Stimulated activated CD4-positive, alpha-beta T cell treated with anti-CD3 and anti-CD28 coated beads, Interleukin-12 subunit alpha, Interleukin-12 subunit beta, amount 100 ng/mL, for 4 hours (primary cell): Measurements from ENCODE around the gene AK4.

ENCODE experiments used
- DNase-seq: peaks from one replicate; pipeline ENCODE4 v3.0.0-alpha.2; 2020

Gene AK4

DNA sequence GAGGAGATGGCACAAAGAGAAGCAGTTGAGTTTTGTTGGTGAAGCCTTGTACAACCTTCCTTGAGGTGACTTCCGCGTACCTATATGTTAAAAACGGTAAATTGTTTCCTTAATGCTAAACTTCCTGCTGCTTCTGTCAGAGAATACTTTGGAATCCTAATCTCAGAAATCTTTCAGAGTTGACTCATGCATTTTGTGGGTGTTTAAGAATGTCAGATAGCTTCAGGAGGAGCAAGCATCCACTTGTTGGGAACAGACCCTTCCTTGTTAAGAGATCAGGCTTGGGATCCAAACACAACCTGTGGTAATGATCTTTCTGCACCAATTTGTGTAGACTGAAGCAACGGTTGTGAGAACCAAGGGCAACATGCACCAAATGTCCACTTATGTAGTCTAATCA, 29.5 kb downstream of the AK4 start:
- no peak for DNase-seq

- no peak for DNase-seq
These were observed 30.2 kb downstream of the AK4 start for GRCh38 chr1:65178235-65178634.

DNA sequence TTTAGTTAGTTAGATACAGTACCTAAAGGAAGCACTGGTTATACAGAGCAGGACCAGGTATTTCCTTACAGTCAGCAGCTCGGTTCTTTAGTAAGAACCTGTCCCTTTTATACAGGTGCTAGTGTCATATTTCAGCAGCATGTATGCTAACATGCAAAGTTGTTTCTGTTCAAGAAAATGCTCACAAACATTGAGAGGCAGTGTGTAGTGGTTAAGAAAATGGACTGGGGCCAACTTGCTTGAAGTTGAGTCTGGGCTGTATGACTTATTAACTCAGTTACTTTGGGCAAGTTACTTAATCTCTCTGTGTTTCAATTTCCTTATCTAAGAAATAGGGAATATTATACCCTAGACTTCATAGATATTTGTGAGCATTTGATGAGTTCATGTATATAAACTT, 31.1 kb downstream of the AK4 start:
- no peak for DNase-seq

DNA sequence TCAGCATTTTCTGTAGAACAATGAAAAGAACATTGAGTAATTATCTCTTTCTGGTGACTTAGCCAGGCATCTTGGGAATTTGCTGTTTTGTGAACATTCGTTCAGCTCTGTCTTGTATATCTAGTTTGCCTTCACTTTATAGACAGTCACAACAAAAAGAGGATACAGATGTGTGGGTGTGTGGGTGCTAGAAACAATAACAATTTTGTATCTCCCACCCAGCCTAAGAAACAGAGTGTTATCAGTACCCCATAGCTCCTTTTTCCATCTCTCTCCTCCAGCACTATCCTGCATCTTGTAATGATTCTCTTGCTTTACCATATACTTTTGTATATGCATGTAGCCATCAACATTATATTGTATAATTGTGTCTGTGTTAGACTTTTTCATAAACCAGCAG, 33.0 kb downstream of the AK4 start:
- no peak for DNase-seq

DNA sequence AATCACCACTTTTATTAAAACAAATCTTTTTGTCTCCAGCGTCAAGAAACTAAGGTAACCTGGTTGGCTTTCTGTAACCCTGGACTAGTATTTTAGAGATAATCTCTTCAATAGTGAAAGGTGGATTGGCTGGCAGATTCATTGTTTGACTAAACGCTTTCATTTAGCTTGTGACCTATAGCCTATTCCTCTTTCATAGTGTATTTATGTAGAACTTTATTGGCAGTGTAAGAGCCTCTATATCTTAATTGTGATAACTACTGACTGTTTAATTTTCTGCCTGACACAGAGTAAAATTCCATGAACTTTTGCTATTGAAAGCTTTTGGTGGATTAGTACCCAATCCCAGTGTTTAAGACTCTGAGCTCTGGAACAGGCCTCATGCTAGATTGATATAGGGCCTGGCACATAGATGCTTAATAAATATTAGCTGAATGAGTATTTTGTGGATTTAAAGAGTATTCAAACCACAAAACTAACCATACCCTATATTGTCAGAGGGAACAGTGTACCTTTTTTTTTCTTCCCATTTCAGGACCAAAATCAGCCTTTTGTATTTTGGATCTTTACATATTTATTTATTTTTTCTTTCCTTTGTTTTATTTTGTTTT, 34.8 kb downstream of the AK4 start:
- no peak for DNase-seq

GRCh38 chr1:65189576-65190115, 41.6 kb downstream of the AK4 start:
- no peak for DNase-seq

- no peak for DNase-seq
These were observed 42.2 kb downstream of the AK4 start for GRCh38 chr1:65190229-65190628.

DNA sequence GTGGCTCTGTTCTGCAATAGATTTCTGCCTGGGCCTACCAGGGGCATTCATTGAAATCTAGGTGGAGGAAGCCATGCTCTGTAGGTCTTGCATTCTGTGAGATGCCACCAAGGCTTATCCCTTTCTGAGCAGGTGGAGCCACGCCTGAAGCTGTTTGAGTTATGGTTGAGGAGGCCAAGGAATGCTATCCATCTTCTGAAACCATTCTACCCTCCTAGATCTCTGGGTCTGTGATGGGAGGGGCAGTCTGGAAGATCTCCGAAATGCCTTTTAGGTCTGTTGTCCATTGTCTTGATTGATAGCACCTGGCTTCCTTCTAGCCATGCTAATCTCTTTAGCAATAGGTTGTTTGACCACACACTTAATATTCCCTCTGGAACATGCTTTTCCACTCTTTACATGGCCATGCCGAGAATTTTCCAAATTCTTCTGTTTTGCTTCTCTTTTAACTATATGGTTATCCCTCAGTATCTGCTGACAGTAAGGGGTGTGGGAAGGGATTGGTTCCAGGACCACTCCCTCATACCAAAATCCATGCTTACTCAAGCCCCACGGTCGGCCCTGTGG, 45.2 kb downstream of the AK4 start:
- DNase-seq: no peak

DNA sequence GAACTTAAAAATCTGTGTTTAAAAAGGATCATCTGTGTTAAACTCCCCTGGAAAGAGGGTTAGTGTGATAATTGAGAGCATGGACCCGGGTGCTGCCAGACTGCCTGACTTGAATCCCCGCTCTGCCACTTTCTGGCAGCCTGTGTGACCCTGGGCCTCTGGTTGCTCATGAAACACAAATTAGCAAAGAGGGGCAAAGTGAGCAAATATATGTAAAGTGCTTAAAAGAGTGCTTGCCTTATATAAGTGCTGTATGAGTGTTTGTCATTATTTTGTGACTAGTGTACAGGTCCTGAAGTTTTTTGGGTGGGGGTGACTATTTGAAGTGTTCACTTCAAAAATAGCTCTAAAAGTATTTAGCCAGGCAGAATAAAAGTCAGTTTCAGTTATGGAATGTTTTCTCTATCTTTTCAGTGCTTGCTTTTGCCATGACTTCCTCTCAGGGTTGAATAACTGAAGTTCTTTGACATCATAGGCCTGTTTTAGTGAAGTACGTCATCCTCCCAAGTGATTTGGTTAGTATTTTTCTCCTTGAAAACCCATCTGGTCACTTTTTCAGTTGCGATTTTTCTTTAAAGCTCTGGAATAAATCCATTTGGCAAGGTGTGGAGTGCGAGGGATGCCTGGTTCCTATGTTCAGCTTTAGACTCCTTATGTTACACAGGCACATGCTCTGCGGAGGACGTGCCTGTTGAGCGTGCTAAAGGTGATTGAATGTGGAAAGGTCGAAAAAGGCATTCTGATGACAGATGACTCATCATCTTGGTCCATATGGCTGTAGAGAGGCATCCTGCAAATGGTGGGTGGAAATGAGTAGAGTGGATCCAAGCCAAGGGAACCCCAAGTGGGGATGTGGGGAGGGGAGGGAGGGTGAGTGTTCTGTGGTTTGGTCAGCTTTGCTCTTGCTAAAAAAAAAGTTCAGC, 47.8 kb downstream of the AK4 start:
- DNase-seq: no peak

- no peak for DNase-seq
These were observed 48.9 kb downstream of the AK4 start for GRCh38 chr1:65196926-65197325.

- DNase-seq: no peak
These were observed 49.6 kb downstream of the AK4 start for GRCh38 chr1:65197636-65198035.

GRCh38 chr1:65198096-65198495, 50.1 kb downstream of the AK4 start:
- DNase-seq: no peak

GRCh38 chr1:65200411-65200810, 52.4 kb downstream of the AK4 start:
- DNase-seq: no peak

DNA sequence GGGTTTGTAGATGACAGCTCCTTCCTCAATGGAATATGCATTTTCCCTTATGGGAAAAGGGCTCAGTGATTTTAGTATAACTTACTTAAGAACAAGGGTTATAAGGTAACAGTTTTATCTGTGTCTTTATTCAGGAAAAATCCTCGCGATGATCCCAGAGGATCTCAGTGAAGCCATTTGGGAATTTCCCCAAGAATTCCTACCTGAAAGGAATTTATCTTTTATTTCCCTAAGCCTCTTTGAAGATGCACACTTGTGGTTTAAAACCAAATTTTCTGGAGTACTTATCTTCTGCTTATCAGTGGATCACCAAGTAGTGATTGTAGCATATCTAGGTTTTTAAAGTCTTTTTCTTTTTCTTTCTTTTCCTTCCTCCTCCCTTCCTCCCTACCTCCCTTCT, 58.8 kb downstream of the AK4 start:
- DNase-seq: no peak

DNA sequence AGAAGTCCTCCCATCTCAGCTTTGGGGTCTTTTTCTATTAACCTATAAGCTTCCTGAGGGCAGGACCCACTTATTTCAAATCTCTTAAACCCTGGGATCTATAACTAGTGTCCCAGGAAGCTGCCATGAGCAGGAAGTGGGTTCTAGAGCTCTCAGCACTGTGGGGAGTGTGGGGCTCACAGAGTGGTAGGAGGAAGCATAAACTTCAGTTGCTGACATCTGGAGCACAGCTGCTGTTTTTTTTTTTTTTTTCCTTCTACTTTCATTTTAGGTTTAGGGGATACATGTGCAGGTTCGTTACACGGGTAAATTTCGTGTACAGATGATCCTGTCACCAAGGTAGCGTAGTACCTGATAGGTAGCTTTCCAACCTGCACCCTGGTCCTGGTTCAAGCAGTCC, 59.3 kb downstream of the AK4 start:
- no peak for DNase-seq

DNA sequence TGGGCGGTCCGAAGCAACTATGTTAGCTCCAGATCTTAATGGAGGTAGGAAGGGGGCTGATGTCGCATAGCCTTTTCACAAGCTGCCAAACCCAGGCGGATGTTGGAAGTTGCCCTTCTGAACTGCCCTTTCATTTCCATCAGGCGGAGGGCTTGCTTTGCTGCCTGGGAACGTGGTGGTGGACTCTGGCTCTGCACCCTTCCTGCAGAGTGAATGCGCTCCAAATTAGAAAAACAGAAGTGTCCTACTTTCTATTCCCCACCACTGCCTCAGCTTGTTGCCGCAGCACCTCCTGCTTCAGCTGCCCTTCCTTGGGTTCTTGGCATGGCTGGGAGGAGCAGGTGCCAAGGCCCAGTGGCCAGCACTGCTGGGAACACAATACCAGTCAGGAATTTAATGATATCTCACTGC, 60.6 kb downstream of the AK4 start:
- DNase-seq: no peak

DNA sequence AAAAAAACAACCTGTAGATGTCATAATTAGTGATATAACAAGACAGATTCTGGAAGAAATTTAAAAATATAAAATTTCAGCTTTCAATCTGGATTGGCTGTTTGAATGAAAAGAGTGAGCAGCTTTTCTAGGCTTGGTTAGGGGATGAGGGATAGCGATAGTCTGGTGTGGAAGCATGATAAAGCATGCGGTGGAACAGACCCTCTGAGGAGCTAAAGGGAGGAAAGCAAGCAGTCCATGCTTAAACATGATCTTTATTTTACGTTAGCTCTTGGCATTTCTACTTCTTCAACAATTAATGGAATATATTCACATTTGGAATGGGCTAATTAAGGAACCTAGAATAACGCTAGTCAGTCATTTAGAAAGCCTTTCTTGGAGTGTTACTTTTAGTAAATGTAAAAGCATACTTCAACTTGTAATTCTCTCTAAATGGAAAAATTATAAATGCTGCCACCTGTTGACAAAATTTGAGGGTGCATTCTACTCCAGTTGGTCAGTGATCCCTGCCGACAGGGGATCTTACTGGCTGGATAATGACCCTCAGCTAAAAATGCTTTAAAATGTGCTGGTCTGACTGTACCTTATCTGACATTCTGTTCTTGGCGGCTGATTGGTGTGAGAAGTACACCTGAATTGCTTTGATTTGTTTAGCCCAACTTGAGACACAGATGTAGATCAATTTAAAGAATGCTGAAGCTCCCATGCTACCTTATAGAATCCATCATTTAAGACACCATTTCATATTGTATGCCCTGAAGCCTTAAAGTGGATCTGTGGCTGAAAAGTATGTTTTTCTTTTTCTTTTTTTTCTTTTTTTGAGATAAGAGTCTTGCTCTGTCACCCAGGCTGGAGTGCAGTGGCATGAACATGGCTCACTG, 61.2 kb downstream of the AK4 start:
- no peak for DNase-seq

- no peak for DNase-seq
These were observed 62.3 kb downstream of the AK4 start for GRCh38 chr1:65210325-65210724.

DNA sequence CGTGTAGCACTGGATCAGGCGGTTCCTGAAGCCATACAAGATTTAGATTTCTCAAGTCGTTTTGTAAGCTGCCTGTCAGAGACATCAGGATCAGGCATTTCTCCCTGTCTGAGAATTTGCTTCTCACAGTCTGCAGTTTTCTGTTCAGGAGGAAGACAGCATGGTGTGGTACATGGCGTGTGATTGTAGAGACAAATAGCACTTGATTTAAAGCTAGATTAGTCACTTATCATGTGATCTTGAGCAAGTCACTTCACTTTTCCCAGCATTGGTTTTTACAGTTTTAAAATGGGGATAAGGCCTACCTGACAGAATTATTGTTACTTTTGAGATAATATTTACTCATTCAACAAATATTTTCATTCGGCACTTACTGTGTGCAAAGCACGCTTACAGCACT, 63.3 kb downstream of the AK4 start:
- no peak for DNase-seq

- DNase-seq: no peak
These were observed 65.4 kb downstream of the AK4 start for GRCh38 chr1:65213271-65214023.

GRCh38 chr1:65214340-65215027, 66.5 kb downstream of the AK4 start:
- DNase-seq: no peak

DNA sequence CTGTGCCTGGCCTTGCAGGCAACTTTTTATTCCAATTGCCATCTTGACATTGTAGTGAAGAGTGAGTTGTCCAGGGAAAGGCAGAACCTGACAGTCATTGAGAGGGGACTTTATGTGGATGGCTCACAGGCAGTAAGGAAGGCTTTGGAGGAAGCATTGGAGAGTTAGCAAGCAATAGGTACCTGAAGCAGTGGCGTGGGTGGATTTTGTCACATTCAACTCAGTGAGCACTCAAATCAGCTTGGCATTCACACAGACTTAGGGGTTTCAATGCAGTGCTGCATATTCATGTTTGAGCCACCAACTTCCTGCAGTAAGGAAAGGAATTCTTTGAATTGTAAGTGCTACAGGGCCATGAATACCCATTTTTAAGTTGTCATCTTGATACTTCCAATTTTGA, 69.0 kb downstream of the AK4 start:
- no peak for DNase-seq
